GM12878 (cell line): ENCODE results near the gene KCTD17. TPM values are rescaled to one million over a fixed set of nuclear protein-coding genes. Genes with fewer than 3 reads are reported as not detected.

Experiments
- ATAC-seq: fragments of 200-7000 bp; cut with Tn5 transposase; 3 replicates; pipeline ENCODE4 v1.9.1; 2020; ENCODE audit warnings: mild to moderate bottlenecking, moderate library complexity
- BruUV-seq: library from RNA; stranded (reverse); fragments of 400-500 nt; replicated peaks from 2 replicates; lab custom pipeline; 2021; lab: Mats Ljungman, UMichigan
- CTCF ChIA-PET: fragments of 300-600 bp; sonication (Branson Sonifier 250); formaldehyde crosslinking; extraction: SDS; loops from one replicate; lab custom pipeline; 2021; ENCODE audit warnings: inconsistent platforms; lab: Yijun Ruan, JAX
- POLR2A ChIA-PET: fragments of 350-600 bp; formaldehyde crosslinking; extraction: SDS; loops from one replicate; lab custom pipeline; 2021; ENCODE audit warnings: inconsistent platforms; lab: Charles Lee
- RAD21 ChIA-PET: fragments of 300-600 bp; sonication (Branson Sonifier 250); formaldehyde crosslinking; loops from one replicate; lab custom pipeline; 2023; ENCODE audit warnings: antibody characterized with exemption; ENCODE audit not compliant: unreplicated experiment; lab: Charles Lee
- SMC1A ChIA-PET: fragments of 300-600 bp; sonication (Branson Sonifier 250); formaldehyde crosslinking; loops from one replicate; lab custom pipeline; 2023; ENCODE audit not compliant: unreplicated experiment, uncharacterized antibody; lab: Charles Lee
- DNase-seq: peaks from one replicate; pipeline ENCODE4 v3.0.0-alpha.2; 2011; ENCODE audit warnings: low read depth, low spot score
- FAIRE-seq: peaks from 3 replicates; lab custom pipeline; 2011; peaks lifted over from hg19 to GRCh38; lab: Jason Lieb, UNC
- H2AFZ ChIP-seq: 2 replicates; pipeline ENCODE4 v1.6.0; 2011; ENCODE audit warnings: low read depth, low read length, control low read depth; ENCODE audit not compliant: control insufficient read depth
- H3K27ac ChIP-seq: 2 replicates; pipeline ENCODE4 v1.5.1; 2011; ENCODE audit warnings: control low read depth; ENCODE audit not compliant: control insufficient read depth, insufficient read depth
- H3K27me3 ChIP-seq, 2 experiments: replicated peaks in 1 of 2; 2 replicates each; pipeline versions ENCODE4 v1.6.0 to v1.6.1; 2011; ENCODE audit warnings: low read length in 1 of 2; ENCODE audit not compliant: control insufficient read depth in 2 of 2, insufficient read depth in 2 of 2
- H3K36me3 ChIP-seq, 2 experiments: 2 replicates each; pipeline ENCODE4 v1.5.1; 2011; ENCODE audit warnings: low read length in 1 of 2; ENCODE audit not compliant: control insufficient read depth in 2 of 2, insufficient read depth in 2 of 2
- H3K4me1 ChIP-seq: 2 replicates; pipeline ENCODE4 v1.6.1; 2011; ENCODE audit warnings: mild to moderate bottlenecking, low read length, moderate library complexity, mixed read lengths; ENCODE audit not compliant: control insufficient read depth, insufficient read depth
- H3K4me2 ChIP-seq: 2 replicates; pipeline ENCODE4 v1.6.0; 2011; ENCODE audit warnings: control low read depth; ENCODE audit not compliant: control insufficient read depth, insufficient read depth
- H3K4me3 ChIP-seq: fragments of 200-600 bp; sonication (generic); 2 replicates; pipeline ENCODE4 v1.5.1; 2016
- H3K79me2 ChIP-seq: 2 replicates; pipeline ENCODE4 v1.6.0; 2011; ENCODE audit warnings: low read length; ENCODE audit not compliant: control insufficient read depth, insufficient read depth
- H3K9ac ChIP-seq: 2 replicates; pipeline ENCODE4 v1.8.0; 2011; ENCODE audit warnings: low read length, control low read depth, mixed read lengths; ENCODE audit not compliant: control insufficient read depth, insufficient read depth
- H3K9me3 ChIP-seq: replicated peaks from 3 replicates; pipeline ENCODE4 v1.5.1; 2011; ENCODE audit warnings: mild to moderate bottlenecking, low read length; ENCODE audit not compliant: control insufficient read depth, insufficient read depth
- H4K20me1 ChIP-seq: 2 replicates; pipeline ENCODE4 v1.6.0; 2011; ENCODE audit not compliant: control insufficient read depth, insufficient read depth
- BCL11A ChIP-seq: IDR thresholded peaks from 2 replicates; pipeline ENCODE4 v1.6.1; 2011; ENCODE audit warnings: low read depth, low read length
- CHD4 ChIP-seq: fragments of 200-600 bp; sonication (generic); IDR thresholded peaks from 2 replicates; pipeline ENCODE4 v1.6.1; 2016; ENCODE audit warnings: mild to moderate bottlenecking
- CUX1 ChIP-seq: IDR thresholded peaks from 2 replicates; pipeline ENCODE4 v1.6.1; 2012; ENCODE audit warnings: improper control_type of control experiment, low read depth, low read length; ENCODE audit not compliant: insufficient replicate concordance
- DPF2 ChIP-seq: fragments of 450-650 bp; IDR thresholded peaks from 2 replicates; pipeline ENCODE4 v1.6.1; 2017; ENCODE audit warnings: mild to moderate bottlenecking
- HCFC1 ChIP-seq: fragments of 150-350 bp; IDR thresholded peaks from 2 replicates; pipeline ENCODE4 v1.6.1; 2014; ENCODE audit warnings: low read length
- LARP7 ChIP-seq: fragments of 450-650 bp; IDR thresholded peaks from 2 replicates; pipeline ENCODE4 v1.6.1; 2017; ENCODE audit warnings: mild to moderate bottlenecking
- MTA2 ChIP-seq: fragments of 450-650 bp; IDR thresholded peaks from 2 replicates; pipeline ENCODE4 v1.6.1; 2016; ENCODE audit warnings: low read depth, mild to moderate bottlenecking, moderate library complexity
- NFXL1 ChIP-seq: fragments of 450-650 bp; IDR thresholded peaks from 2 replicates; pipeline ENCODE4 v1.6.1; 2017; ENCODE audit warnings: antibody characterized with exemption, mild to moderate bottlenecking, borderline replicate concordance
- NKRF ChIP-seq: fragments of 450-650 bp; conservative IDR thresholded peaks from 2 replicates; pipeline ENCODE4 v1.6.1; 2017; ENCODE audit warnings: mild to moderate bottlenecking, moderate library complexity
- POLR2AphosphoS5 ChIP-seq: IDR thresholded peaks from 2 replicates; pipeline ENCODE4 v1.6.1; 2011; ENCODE audit warnings: mild to moderate bottlenecking, low read length, inconsistent platforms
- TAF1 ChIP-seq: IDR thresholded peaks from 2 replicates; pipeline ENCODE4 v1.6.1; 2011; ENCODE audit warnings: mild to moderate bottlenecking, low read depth, low read length, borderline replicate concordance
- ZNF274 ChIP-seq: IDR thresholded peaks from one replicate; pipeline ENCODE4 v1.8.0; 2011; ENCODE audit not compliant: insufficient read length, insufficient read depth
- ZNF687 ChIP-seq: fragments of 450-650 bp; IDR thresholded peaks from 2 replicates; pipeline ENCODE4 v1.6.1; 2017; ENCODE audit warnings: mild to moderate bottlenecking, moderate library complexity
- whole genome bisulfite sequencing: methylation state at CpG from one replicate; pipeline ENCODE4 v1.1.6; 2016; ENCODE audit warnings: low lambda C conversion rate; ENCODE audit not compliant: insufficient replicate concordance, insufficient coverage; ENCODE audit errors: missing lambda C conversion rate; 5-methylcytosine and 5-hydroxymethylcytosine counted together
- in situ Hi-C: fragments of 300-500 bp; cut with MboI; formaldehyde crosslinking; loops from 9 replicates; pipeline ENCODE4 v1.14.3; 2018; ENCODE audit warnings: mixed read lengths
- intact Hi-C: fragments of 100-400 bp; cut with micrococcal nuclease; formaldehyde crosslinking; loops from one replicate; pipeline ENCODE4 v1.14.2; 2022; ENCODE audit not compliant: unreplicated experiment
- polyA plus RNA-seq, 11 experiments: library from polyadenylated mRNA; depleted of rRNA in 4 of 11; unstranded in 6 of 11; stranded (reverse) in 5 of 11; fragments of >200 nt; fragmentation: Nextera tagmentation in 4 of 11; fragmentation: Illumina TruSeq in 1 of 11; extraction: Ambion mirVana in 4 of 11; extraction: Trizol in 1 of 11; gene quantifications; 1 replicate in 1 of 11; 2 replicates in 10 of 11; pipeline versions ENCODE4 v1.2.1 to v1.2.3, GENCODE V29; 2011 to 2016; ENCODE audit warnings: inconsistent platforms in 2 of 11, missing spikeins in 2 of 11, low read depth in 1 of 11
- total RNA-seq, 4 experiments: library from RNA; depleted of rRNA in 3 of 4; stranded (reverse); fragments of >200 nt in 3 of 4; fragmentation: Illumina TruSeq in 1 of 4; extraction: Trizol in 1 of 4; gene quantifications; 2 replicates each; pipeline versions ENCODE4 v1.2.1 to v1.2.3, GENCODE V29; 2013 to 2021

KCTD17 gene
- total and polyA plus RNA-seq, 10 of the 15 experiments (the other 5 are each of a cell fraction or from before 2014, with no cell fraction given), result 0.16 to 18.4 (median 10.1) TPM; not detected in 1

- POLR2A ChIA-PET, result no interaction called here
- intact Hi-C loops, result no loop called here
- DNase-seq, result no peak
- Histone ChIP-seq H3K4me1 (peaks cover 11% of the 10 kb centered on the region), H4K20me1 (no peaks in the 10 kb centered on the region), H3K9ac (no peak overlapping the region), H3K79me2 (no peaks in the 10 kb centered on the region), H2AFZ (no peak overlapping the region), H3K27me3 (no peaks in the 10 kb centered on the region), H3K36me3 (peaks cover 0 to 2% of the 10 kb centered on the region in 2 experiments; a peak in 2 of 4 replicates), H3K4me2 (no peak overlapping the region), H3K4me3 (no peak overlapping the region), H3K27ac (no peak overlapping the region), H3K9me3 (no peaks in the 10 kb centered on the region)
- CTCF ChIA-PET, result interaction anchor here (0.6 to 1.4 kb wide), 3 partner anchors 15 to 19 kb away, joined by 3 read pairs; no protein-coding TSS in a partner anchor
- BruUV-seq, result no TSS peak
- WGBS, result 47% methylated on average over 24 of the region's 28 CpGs
- SMC1A ChIA-PET, result no interaction called here
- FAIRE-seq, result no peak
- in situ Hi-C loops, result no loop called here
- peak; percentile 79 for ATAC-seq
- RAD21 ChIA-PET, result interaction anchor here (0.7 kb wide), 1 partner anchor 10 kb away, joined by 3 read pairs; no protein-coding TSS in a partner anchor
- TF ChIP-seq CHD4 (no peak), CUX1 (no peak), HCFC1 (no peak), NFXL1 (no peak), MTA2 (no peak), TAF1 (no peak), POLR2AphosphoS5 (no peak), ZNF687 (no peak), NKRF (no peak), DPF2 (peak; percentile 75), ZNF274 (no peak), BCL11A (no peak; the same call in 1 of the 2 replicates), LARP7 (0 out of 2 replicates have a peak, but pooled peaks have one; percentile 32)
Measured at GRCh38 chr22:37060801-37061610, 9.5 kb downstream of the KCTD17 start.
